Ramos (cell line): ENCODE results near the gene VCAM1.
"Not testable (repeated sequence)": the region's sequence is repeated elsewhere in the genome, so short reads cannot be mapped to it uniquely, and the experiment has no call there.

Experiments used
- in situ Hi-C: fragments of 300-500 bp; cut with MboI; formaldehyde crosslinking; loops from one replicate; pipeline ENCODE4 v1.14.3; 2022; ENCODE audit warnings: low sequenced_read_pairs; ENCODE audit not compliant: unreplicated experiment

VCAM1 gene

GRCh38 chr1:100719490-100719889, at the start of gene VCAM1:
VCAM1 (plus strand) TSS chr1:100719742; CDS start chr1:100719861, 119 bp downstream.
- in situ Hi-C loops, result no loop called here

- in situ Hi-C loops, result no loop called here
Measured at GRCh38 chr1:100670083-100670482, 49.5 kb upstream of the VCAM1 start.

- in situ Hi-C loops, result no loop called here
Measured at GRCh38 chr1:100671601-100672000, 47.9 kb upstream of the VCAM1 start.

- in situ Hi-C loops, result no loop called here
Measured at GRCh38 chr1:100683448-100684349, 35.8 kb upstream of the VCAM1 start.

GRCh38 chr1:100699744-100700143, 19.8 kb upstream of the VCAM1 start:
- in situ Hi-C loops, result no loop called here

- in situ Hi-C loops, result no loop called here
Measured at GRCh38 chr1:100700586-100700985, 19.0 kb upstream of the VCAM1 start.

- in situ Hi-C loops, result no loop called here
Measured at GRCh38 chr1:100703052-100703451, 16.5 kb upstream of the VCAM1 start.

- in situ Hi-C loops, result no loop called here
Measured at GRCh38 chr1:100703716-100704115, 15.8 kb upstream of the VCAM1 start.

- in situ Hi-C loops, result no loop called here
Measured at GRCh38 chr1:100704473-100704872, 15.1 kb upstream of the VCAM1 start.

- in situ Hi-C loops, result no loop called here
Measured at GRCh38 chr1:100706296-100706695, 13.2 kb upstream of the VCAM1 start.

GRCh38 chr1:100706856-100707255, 12.7 kb upstream of the VCAM1 start:
- in situ Hi-C loops, result no loop called here

GRCh38 chr1:100708476-100709062, 11.0 kb upstream of the VCAM1 start:
- in situ Hi-C loops, result no loop called here

- in situ Hi-C loops, result no loop called here
Measured at GRCh38 chr1:100710906-100711682, 8.4 kb upstream of the VCAM1 start.

- in situ Hi-C loops, result not testable (repeated sequence)
Measured at GRCh38 chr1:100713027-100713426, 6.5 kb upstream of the VCAM1 start.

GRCh38 chr1:100713626-100714025, 5.9 kb upstream of the VCAM1 start:
- in situ Hi-C loops, result no loop called here

GRCh38 chr1:100714599-100714998, 4.9 kb upstream of the VCAM1 start:
- in situ Hi-C loops, result no loop called here

GRCh38 chr1:100717218-100717617, 2.3 kb upstream of the VCAM1 start:
- in situ Hi-C loops, result no loop called here

- in situ Hi-C loops, result no loop called here
Measured at GRCh38 chr1:100718581-100718980, 961 bp upstream of the VCAM1 start.

GRCh38 chr1:100720101-100720500, 559 bp downstream of the VCAM1 start:
- in situ Hi-C loops, result no loop called here

- in situ Hi-C loops, result no loop called here
Measured at GRCh38 chr1:100720751-100721150, 1.2 kb downstream of the VCAM1 start.
